PFSK-1 (cell line): ENCODE data around the gene PCBP3.

ENCODE experiments used
- FOXP2 ChIP-seq: optimal IDR thresholded peaks from 2 replicates; pipeline ENCODE3; 2011; ENCODE audit warnings: borderline replicate concordance, control low read depth, inconsistent platforms; ENCODE audit not compliant: insufficient read depth; ENCODE audit errors: extremely low read length, extremely low read depth
- POLR2AphosphoS5 ChIP-seq: IDR thresholded peaks from 2 replicates; pipeline ENCODE4 v1.6.1; 2012; ENCODE audit warnings: low read depth, mild to moderate bottlenecking, control low read depth, low read length, moderate library complexity
- SIN3A ChIP-seq: IDR thresholded peaks from 2 replicates; pipeline ENCODE4 v1.6.1; 2012; ENCODE audit warnings: mild to moderate bottlenecking, low read length, moderate library complexity, borderline replicate concordance; ENCODE audit not compliant: insufficient read depth
- TAF1 ChIP-seq: IDR thresholded peaks from 2 replicates; pipeline ENCODE4 v1.6.1; 2012; ENCODE audit warnings: low read length, control low read depth, borderline replicate concordance; ENCODE audit not compliant: insufficient read depth
- TF ChIP-seq, protein P1 (sequence below), 2 experiments: IDR thresholded peaks; 2 replicates each; pipeline versions ENCODE4 v1.6.1 to v1.8.0; 2011 to 2012; ENCODE audit warnings: low read depth in 2 of 2, low read length in 2 of 2, control low read depth in 1 of 2, inconsistent platforms in 1 of 2, mild to moderate bottlenecking in 1 of 2, moderate library complexity in 1 of 2; ENCODE audit not compliant: insufficient read depth in 1 of 2

PCBP3 gene

DNA sequence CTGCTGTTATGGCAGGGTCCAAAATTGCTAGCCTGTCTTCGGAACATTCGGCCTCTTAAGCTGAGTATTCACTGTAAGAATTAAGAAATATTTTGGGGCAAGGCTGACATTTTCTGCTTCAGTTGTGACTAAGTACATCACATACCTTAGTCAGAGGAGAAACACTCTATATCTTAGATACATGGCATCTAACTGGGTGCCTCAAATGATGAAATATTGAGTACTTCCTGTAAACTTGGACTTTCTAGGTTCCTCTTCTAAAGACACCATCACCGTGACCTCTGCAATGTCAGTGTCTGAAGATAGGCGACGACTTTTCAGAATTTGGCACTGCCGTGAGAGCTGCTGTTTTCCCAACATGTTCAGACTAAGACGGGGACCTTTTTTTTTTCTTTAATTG, 65.6 kb downstream of the PCBP3 start:
- no peak for TF ChIP-seq TAF1
- TF ChIP-seq FOXP2, result no peak
- no peak for TF ChIP-seq POLR2AphosphoS5
- TF ChIP-seq SIN3A, result no peak
- TF ChIP-seq, protein P1, sequence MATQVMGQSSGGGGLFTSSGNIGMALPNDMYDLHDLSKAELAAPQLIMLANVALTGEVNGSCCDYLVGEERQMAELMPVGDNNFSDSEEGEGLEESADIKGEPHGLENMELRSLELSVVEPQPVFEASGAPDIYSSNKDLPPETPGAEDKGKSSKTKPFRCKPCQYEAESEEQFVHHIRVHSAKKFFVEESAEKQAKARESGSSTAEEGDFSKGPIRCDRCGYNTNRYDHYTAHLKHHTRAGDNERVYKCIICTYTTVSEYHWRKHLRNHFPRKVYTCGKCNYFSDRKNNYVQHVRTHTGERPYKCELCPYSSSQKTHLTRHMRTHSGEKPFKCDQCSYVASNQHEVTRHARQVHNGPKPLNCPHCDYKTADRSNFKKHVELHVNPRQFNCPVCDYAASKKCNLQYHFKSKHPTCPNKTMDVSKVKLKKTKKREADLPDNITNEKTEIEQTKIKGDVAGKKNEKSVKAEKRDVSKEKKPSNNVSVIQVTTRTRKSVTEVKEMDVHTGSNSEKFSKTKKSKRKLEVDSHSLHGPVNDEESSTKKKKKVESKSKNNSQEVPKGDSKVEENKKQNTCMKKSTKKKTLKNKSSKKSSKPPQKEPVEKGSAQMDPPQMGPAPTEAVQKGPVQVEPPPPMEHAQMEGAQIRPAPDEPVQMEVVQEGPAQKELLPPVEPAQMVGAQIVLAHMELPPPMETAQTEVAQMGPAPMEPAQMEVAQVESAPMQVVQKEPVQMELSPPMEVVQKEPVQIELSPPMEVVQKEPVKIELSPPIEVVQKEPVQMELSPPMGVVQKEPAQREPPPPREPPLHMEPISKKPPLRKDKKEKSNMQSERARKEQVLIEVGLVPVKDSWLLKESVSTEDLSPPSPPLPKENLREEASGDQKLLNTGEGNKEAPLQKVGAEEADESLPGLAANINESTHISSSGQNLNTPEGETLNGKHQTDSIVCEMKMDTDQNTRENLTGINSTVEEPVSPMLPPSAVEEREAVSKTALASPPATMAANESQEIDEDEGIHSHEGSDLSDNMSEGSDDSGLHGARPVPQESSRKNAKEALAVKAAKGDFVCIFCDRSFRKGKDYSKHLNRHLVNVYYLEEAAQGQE (IDR thresholded peaks at IDR 0.05; ENCODE audit: insufficient read depth in 1 of 2, low read depth in 2 of 2, low read length in 2 of 2), result no peak

DNA sequence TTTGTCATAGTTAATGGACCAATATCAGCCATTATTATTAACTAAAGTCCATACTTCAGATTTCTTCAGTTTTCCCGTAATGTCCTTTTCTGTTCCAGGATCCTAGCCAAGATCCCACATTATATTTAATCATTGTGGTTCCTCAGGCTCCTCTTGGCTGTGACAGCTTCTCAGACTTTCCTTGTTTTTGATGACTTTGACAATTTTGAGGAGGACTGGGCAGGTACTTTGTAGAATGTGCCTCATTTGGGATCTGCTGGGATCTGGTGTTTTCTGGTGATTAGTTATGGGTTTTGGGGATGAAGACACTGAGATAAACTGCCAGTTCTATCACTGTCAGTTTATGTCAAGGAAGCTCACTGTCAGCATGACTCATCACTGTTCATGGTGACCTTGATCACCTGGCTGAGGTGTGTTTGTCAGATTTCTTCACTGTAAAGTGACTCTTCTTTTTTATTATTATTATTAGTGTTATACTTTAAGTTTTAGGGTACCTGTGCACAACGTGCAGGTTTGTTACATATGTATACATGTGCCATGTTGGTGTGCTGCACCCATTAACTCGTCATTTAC, 66.3 kb downstream of the PCBP3 start:
- no peak for TF ChIP-seq POLR2AphosphoS5
- no peak for TF ChIP-seq SIN3A
- no peak for TF ChIP-seq FOXP2
- no peak for TF ChIP-seq TAF1
- TF ChIP-seq, protein P1 (IDR thresholded peaks at IDR 0.05; ENCODE audit: insufficient read depth in 1 of 2, low read depth in 2 of 2, low read length in 2 of 2), result no peak

DNA sequence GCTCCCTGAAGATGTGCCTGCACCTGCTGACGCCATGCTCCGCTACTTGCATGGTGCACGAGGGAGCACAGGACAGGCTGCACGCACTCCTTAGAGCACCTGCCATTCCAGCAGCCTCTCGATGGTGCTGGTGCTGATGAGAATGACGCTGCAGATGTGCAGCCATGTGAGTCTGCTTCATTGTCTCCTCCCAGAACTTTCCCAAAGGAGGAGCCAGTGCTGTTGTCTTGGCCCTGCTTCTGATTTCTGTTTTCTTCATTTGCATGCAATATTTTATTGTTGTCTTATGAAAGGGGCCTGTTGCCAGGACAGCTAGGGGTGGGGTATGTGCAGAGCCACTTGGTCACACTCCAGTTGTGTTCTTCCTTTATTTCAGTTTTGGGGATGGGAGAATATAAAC, 70.1 kb downstream of the PCBP3 start:
- TF ChIP-seq, protein P1 (IDR thresholded peaks at IDR 0.05; ENCODE audit: insufficient read depth in 1 of 2, low read depth in 2 of 2, low read length in 2 of 2), result no peak
- TF ChIP-seq FOXP2, result no peak
- TF ChIP-seq TAF1, result no peak
- TF ChIP-seq POLR2AphosphoS5, result no peak
- TF ChIP-seq SIN3A, result no peak

- no peak for TF ChIP-seq TAF1
- no peak for TF ChIP-seq SIN3A
- TF ChIP-seq, protein P1 (IDR thresholded peaks at IDR 0.05; ENCODE audit: insufficient read depth in 1 of 2, low read depth in 2 of 2, low read length in 2 of 2), result no peak
- TF ChIP-seq FOXP2, result no peak
Measured at GRCh38 chr21:45715441-45715840, 71.9 kb downstream of the PCBP3 start.

- TF ChIP-seq TAF1 (no peak), POLR2AphosphoS5 (no peak), SIN3A (no peak), FOXP2 (no peak)
- TF ChIP-seq, protein P1 (IDR thresholded peaks at IDR 0.05; ENCODE audit: insufficient read depth in 1 of 2, low read depth in 2 of 2, low read length in 2 of 2), result no peak
Measured at GRCh38 chr21:45718413-45718812, 74.9 kb downstream of the PCBP3 start.
